HEK293 (cell line): ENCODE measurements around the gene LMTK2.

Source experiments
- CTCF ChIA-PET: fragments of 350-600 bp; formaldehyde crosslinking; extraction: SDS; loops from one replicate; lab custom pipeline; 2021; ENCODE audit warnings: antibody characterized with exemption; lab: Yijun Ruan, JAX
- POLR2A ChIA-PET: fragments of 300-600 bp; formaldehyde crosslinking; extraction: SDS; loops from one replicate; lab custom pipeline; 2020; ENCODE audit warnings: antibody characterized with exemption, inconsistent platforms; lab: Yijun Ruan, JAX
- H3K27ac ChIP-seq: fragments of 200-500 bp; sonication (Bioruptor generic); 2 replicates; pipeline ENCODE4 v1.5.1; 2014; ENCODE audit warnings: low read depth, low read length, control low read depth, inconsistent platforms; ENCODE audit errors: extremely low read depth
- H3K36me3 ChIP-seq, 2 experiments: fragments of 200-500 bp in 1 of 2; sonication (Bioruptor generic) in 1 of 2; 1 replicate in 1 of 2; 2 replicates in 1 of 2; pipeline ENCODE4 v1.5.1; 2014 to 2017; ENCODE audit warnings: inconsistent platforms in 2 of 2, low read length in 2 of 2; ENCODE audit not compliant: control insufficient read depth in 2 of 2, insufficient read depth in 1 of 2
- H3K4me1 ChIP-seq: fragments of 200-500 bp; sonication (Bioruptor generic); 2 replicates; pipeline ENCODE4 v1.5.1; 2014; ENCODE audit warnings: mild to moderate bottlenecking, low read length, inconsistent platforms; ENCODE audit not compliant: control insufficient read depth, insufficient read depth
- H3K4me3 ChIP-seq: 2 replicates; pipeline ENCODE4 v1.5.1; 2011; ENCODE audit warnings: low read depth, mild to moderate bottlenecking, control low read depth, low read length, moderate library complexity
- H3K9me3 ChIP-seq: fragments of 200-500 bp; sonication (Bioruptor generic); 2 replicates; pipeline ENCODE4 v1.5.1; 2014; ENCODE audit warnings: low read depth, low read length, inconsistent platforms; ENCODE audit not compliant: control insufficient read depth, insufficient read depth
- KLF1 ChIP-seq: fragments of 450-650 bp; formaldehyde crosslinking; IDR thresholded peaks from 2 replicates; pipeline ENCODE4 v1.5.1; 2016; ENCODE audit warnings: missing biosample characterization, missing genetic modification characterization
- SCRT2 ChIP-seq: fragments of 450-650 bp; formaldehyde crosslinking; IDR thresholded peaks from 2 replicates; pipeline ENCODE4 v1.5.1; 2016; ENCODE audit warnings: missing biosample characterization, missing genetic modification characterization
- ZBTB1 ChIP-seq: fragments of 450-650 bp; formaldehyde crosslinking; IDR thresholded peaks from 2 replicates; pipeline ENCODE4 v1.5.1; 2016; ENCODE audit warnings: missing biosample characterization, missing genetic modification characterization
- ZBTB17 ChIP-seq: fragments of 450-650 bp; formaldehyde crosslinking; IDR thresholded peaks from 2 replicates; pipeline ENCODE4 v1.5.1; 2016; ENCODE audit warnings: missing biosample characterization, missing genetic modification characterization
- ZBTB8A ChIP-seq: fragments of 450-650 bp; formaldehyde crosslinking; IDR thresholded peaks from 2 replicates; pipeline ENCODE4 v1.5.1; 2016; ENCODE audit warnings: missing biosample characterization, missing genetic modification characterization
- ZEB2 ChIP-seq: fragments of 450-650 bp; formaldehyde crosslinking; IDR thresholded peaks from 2 replicates; pipeline ENCODE4 v1.5.1; 2016; ENCODE audit warnings: missing biosample characterization, missing genetic modification characterization
- ZFHX2 ChIP-seq: fragments of 450-650 bp; formaldehyde crosslinking; conservative IDR thresholded peaks from 2 replicates; pipeline ENCODE4 v1.5.1; 2016; ENCODE audit warnings: missing biosample characterization, missing genetic modification characterization
- ZNF221 ChIP-seq: fragments of 450-650 bp; formaldehyde crosslinking; IDR thresholded peaks from 2 replicates; pipeline ENCODE4 v1.5.1; 2017; ENCODE audit warnings: missing biosample characterization, missing genetic modification characterization, borderline replicate concordance
- ZNF292 ChIP-seq: fragments of 450-650 bp; formaldehyde crosslinking; IDR thresholded peaks from 2 replicates; pipeline ENCODE4 v1.5.1; 2016; ENCODE audit warnings: low read depth, missing biosample characterization, missing genetic modification characterization, borderline replicate concordance
- ZNF324 ChIP-seq: fragments of 450-650 bp; formaldehyde crosslinking; IDR thresholded peaks from 2 replicates; pipeline ENCODE4 v1.5.1; 2016; ENCODE audit warnings: missing biosample characterization, missing genetic modification characterization
- ZNF335 ChIP-seq: fragments of 450-650 bp; formaldehyde crosslinking; conservative IDR thresholded peaks from 2 replicates; pipeline ENCODE4 v1.5.1; 2016; ENCODE audit warnings: missing biosample characterization, missing genetic modification characterization
- ZNF366 ChIP-seq: fragments of 450-650 bp; formaldehyde crosslinking; conservative IDR thresholded peaks from 2 replicates; pipeline ENCODE4 v1.5.1; 2016; ENCODE audit warnings: missing biosample characterization, missing genetic modification characterization
- ZNF37A ChIP-seq: fragments of 450-650 bp; IDR thresholded peaks from 2 replicates; pipeline ENCODE4 v1.5.1; 2018; ENCODE audit warnings: missing biosample characterization, missing genetic modification characterization
- ZNF394 ChIP-seq: fragments of 450-650 bp; formaldehyde crosslinking; IDR thresholded peaks from 2 replicates; pipeline ENCODE4 v1.5.1; 2016; ENCODE audit warnings: missing biosample characterization, missing genetic modification characterization, mild to moderate bottlenecking, moderate library complexity, borderline replicate concordance
- ZNF510 ChIP-seq: fragments of 450-650 bp; formaldehyde crosslinking; IDR thresholded peaks from 2 replicates; pipeline ENCODE4 v1.5.1; 2018; ENCODE audit warnings: mild to moderate bottlenecking, missing genetic modification characterization, missing biosample characterization; ENCODE audit not compliant: insufficient replicate concordance
- ZNF544 ChIP-seq: fragments of 450-650 bp; formaldehyde crosslinking; IDR thresholded peaks from 2 replicates; pipeline ENCODE4 v1.5.0; 2017; ENCODE audit warnings: missing biosample characterization, missing genetic modification characterization
- ZNF549 ChIP-seq: fragments of 450-650 bp; IDR thresholded peaks from 2 replicates; pipeline ENCODE4 v1.5.1; 2018; ENCODE audit warnings: missing biosample characterization, missing genetic modification characterization, mild to moderate bottlenecking, inconsistent platforms, moderate library complexity
- ZNF561 ChIP-seq: fragments of 450-650 bp; IDR thresholded peaks from 2 replicates; pipeline ENCODE4 v1.5.1; 2018; ENCODE audit warnings: missing biosample characterization, missing genetic modification characterization, borderline replicate concordance
- ZNF585B ChIP-seq: fragments of 450-650 bp; formaldehyde crosslinking; IDR thresholded peaks from 2 replicates; pipeline ENCODE4 v1.5.1; 2016; ENCODE audit warnings: missing biosample characterization, missing genetic modification characterization
- ZNF76 ChIP-seq: fragments of 450-650 bp; formaldehyde crosslinking; IDR thresholded peaks from 2 replicates; pipeline ENCODE4; 2016; ENCODE audit warnings: low read depth, missing biosample characterization, missing genetic modification characterization, borderline replicate concordance
- ZNF768 ChIP-seq: fragments of 450-650 bp; formaldehyde crosslinking; IDR thresholded peaks from 2 replicates; pipeline ENCODE4 v1.5.1; 2018; ENCODE audit warnings: missing biosample characterization, mild to moderate bottlenecking, missing genetic modification characterization
- ZSCAN23 ChIP-seq: fragments of 450-650 bp; formaldehyde crosslinking; IDR thresholded peaks from 2 replicates; pipeline ENCODE4 v1.5.1; 2016; ENCODE audit warnings: missing biosample characterization, missing genetic modification characterization
- ZXDB ChIP-seq: fragments of 450-650 bp; formaldehyde crosslinking; IDR thresholded peaks from 2 replicates; pipeline ENCODE4 v1.5.1; 2016; ENCODE audit warnings: missing biosample characterization, missing genetic modification characterization
- TF ChIP-seq, protein P1 (sequence below): fragments of 450-650 bp; formaldehyde crosslinking; IDR thresholded peaks from 2 replicates; pipeline ENCODE4 v1.5.1; 2016; ENCODE audit warnings: missing biosample characterization, missing genetic modification characterization
- TF ChIP-seq, protein P2 (sequence below): fragments of 450-650 bp; formaldehyde crosslinking; IDR thresholded peaks from 2 replicates; pipeline ENCODE4 v1.5.1; 2016; ENCODE audit warnings: missing biosample characterization, missing genetic modification characterization, low read depth
- TF ChIP-seq, protein P3 (sequence below): fragments of 450-650 bp; formaldehyde crosslinking; IDR thresholded peaks from 2 replicates; pipeline ENCODE4 v1.5.1; 2016; ENCODE audit warnings: missing biosample characterization, missing genetic modification characterization
- TF ChIP-seq, protein P4 (sequence below): fragments of 450-650 bp; formaldehyde crosslinking; conservative IDR thresholded peaks from 2 replicates; pipeline ENCODE4 v1.5.1; 2016; ENCODE audit warnings: low read depth, missing biosample characterization, missing genetic modification characterization
- TF ChIP-seq, protein P5 (sequence below): fragments of 450-650 bp; formaldehyde crosslinking; IDR thresholded peaks from 2 replicates; pipeline ENCODE4 v1.5.1; 2016; ENCODE audit warnings: missing biosample characterization, missing genetic modification characterization

LMTK2 gene

DNA sequence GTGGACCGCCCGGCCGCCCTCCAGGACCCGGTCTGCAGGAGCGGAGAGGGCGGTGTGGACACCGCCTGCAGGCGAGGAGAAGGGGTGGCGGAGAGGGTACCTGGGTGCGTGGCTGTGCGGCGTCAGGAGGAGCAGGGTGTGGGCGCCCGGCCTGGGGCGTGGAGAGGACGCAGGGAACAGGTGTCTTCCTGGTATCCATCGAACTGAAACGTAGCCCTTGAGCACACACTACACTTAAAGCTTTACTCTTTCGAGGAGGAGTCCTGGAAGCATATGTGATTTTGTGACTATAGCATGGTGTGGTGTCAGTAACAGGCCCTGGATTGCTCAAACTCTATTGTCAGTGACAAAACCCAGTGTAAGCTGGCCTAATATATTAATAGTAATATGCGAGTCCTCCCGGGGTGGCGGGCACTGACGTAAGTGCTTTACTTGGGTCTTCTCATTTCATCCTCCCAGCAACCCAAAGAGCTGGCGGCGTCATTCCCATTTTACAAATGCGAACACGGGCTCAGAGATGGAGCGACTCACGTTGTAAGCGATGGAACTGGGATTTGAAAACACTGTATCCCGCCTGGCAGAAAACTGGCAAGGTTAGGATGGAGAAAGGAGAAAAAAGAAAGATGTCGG, 145.9 kb downstream of the LMTK2 start:
- POLR2A ChIA-PET = interaction anchor here (1.3 kb wide), 1 partner anchor 13 kb away, joined by 4 read pairs; no protein-coding TSS in a partner anchor
- peak overlapping the region; percentile 92 for H3K4me3 ChIP-seq
- H3K36me3 ChIP-seq = peaks cover 4 to 11% of the 10 kb centered on the region in 2 experiments
- no peaks in the 10 kb centered on the region for H3K9me3 ChIP-seq
- H3K4me1 ChIP-seq = peaks cover 2% of the 10 kb centered on the region; the same call in 1 of the 2 replicates
- peak overlapping the region; percentile 67; the same call in 1 of the 2 replicates for H3K27ac ChIP-seq
- CTCF ChIA-PET = interaction anchor here (0.6 to 1.0 kb wide), 2 partner anchors 11 to 169 kb away, joined by 3 read pairs; no protein-coding TSS in a partner anchor
- TF ChIP-seq ZBTB8A (peak; percentile 6; the same call in 1 of the 2 replicates), ZNF549 (tag by site-specific recombination) (no peak), ZSCAN23 (tag by site-specific recombination) (no peak), ZBTB17 (tag by site-specific recombination) (peak; percentile 19; the same call in 1 of the 2 replicates), ZNF292 (tag by site-specific recombination) (no peak), ZFHX2 (tag by site-specific recombination) (peak; percentile 5; the same call in 1 of the 2 replicates), ZNF324 (tag by site-specific recombination) (no peak), ZEB2 (tag by site-specific recombination) (no peak), ZNF585B (tag by site-specific recombination) (no peak), ZNF561 (tag by site-specific recombination) (no peak), ZNF394 (tag by site-specific recombination) (no peak), ZBTB1 (tag by site-specific recombination) (0 out of 2 replicates have a peak, but pooled peaks have one; percentile 55), ZNF768 (tag by site-specific recombination) (no peak), ZXDB (tag by site-specific recombination) (no peak), ZNF335 (tag by site-specific recombination) (peak; percentile 80), SCRT2 (peak; percentile 87), ZNF366 (tag by site-specific recombination) (no peak), ZNF37A (tag by site-specific recombination) (no peak), ZNF76 (peak; percentile 13; the same call in 1 of the 2 replicates), ZNF544 (no peak), ZNF221 (no peak), ZNF510 (tag by site-specific recombination) (no peak), KLF1 (tag by site-specific recombination) (no peak)
- TF ChIP-seq, protein P1, sequence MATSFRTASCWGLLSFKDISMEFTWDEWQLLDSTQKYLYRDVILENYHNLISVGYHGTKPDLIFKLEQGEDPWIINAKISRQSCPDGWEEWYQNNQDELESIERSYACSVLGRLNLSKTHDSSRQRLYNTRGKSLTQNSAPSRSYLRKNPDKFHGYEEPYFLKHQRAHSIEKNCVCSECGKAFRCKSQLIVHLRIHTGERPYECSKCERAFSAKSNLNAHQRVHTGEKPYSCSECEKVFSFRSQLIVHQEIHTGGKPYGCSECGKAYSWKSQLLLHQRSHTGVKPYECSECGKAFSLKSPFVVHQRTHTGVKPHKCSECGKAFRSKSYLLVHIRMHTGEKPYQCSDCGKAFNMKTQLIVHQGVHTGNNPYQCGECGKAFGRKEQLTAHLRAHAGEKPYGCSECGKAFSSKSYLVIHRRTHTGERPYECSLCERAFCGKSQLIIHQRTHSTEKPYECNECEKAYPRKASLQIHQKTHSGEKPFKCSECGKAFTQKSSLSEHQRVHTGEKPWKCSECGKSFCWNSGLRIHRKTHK = no peak
- TF ChIP-seq, protein P2, sequence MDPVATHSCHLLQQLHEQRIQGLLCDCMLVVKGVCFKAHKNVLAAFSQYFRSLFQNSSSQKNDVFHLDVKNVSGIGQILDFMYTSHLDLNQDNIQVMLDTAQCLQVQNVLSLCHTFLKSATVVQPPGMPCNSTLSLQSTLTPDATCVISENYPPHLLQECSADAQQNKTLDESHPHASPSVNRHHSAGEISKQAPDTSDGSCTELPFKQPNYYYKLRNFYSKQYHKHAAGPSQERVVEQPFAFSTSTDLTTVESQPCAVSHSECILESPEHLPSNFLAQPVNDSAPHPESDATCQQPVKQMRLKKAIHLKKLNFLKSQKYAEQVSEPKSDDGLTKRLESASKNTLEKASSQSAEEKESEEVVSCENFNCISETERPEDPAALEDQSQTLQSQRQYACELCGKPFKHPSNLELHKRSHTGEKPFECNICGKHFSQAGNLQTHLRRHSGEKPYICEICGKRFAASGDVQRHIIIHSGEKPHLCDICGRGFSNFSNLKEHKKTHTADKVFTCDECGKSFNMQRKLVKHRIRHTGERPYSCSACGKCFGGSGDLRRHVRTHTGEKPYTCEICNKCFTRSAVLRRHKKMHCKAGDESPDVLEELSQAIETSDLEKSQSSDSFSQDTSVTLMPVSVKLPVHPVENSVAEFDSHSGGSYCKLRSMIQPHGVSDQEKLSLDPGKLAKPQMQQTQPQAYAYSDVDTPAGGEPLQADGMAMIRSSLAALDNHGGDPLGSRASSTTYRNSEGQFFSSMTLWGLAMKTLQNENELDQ (tag by site-specific recombination) = no peak
- TF ChIP-seq, protein P3, sequence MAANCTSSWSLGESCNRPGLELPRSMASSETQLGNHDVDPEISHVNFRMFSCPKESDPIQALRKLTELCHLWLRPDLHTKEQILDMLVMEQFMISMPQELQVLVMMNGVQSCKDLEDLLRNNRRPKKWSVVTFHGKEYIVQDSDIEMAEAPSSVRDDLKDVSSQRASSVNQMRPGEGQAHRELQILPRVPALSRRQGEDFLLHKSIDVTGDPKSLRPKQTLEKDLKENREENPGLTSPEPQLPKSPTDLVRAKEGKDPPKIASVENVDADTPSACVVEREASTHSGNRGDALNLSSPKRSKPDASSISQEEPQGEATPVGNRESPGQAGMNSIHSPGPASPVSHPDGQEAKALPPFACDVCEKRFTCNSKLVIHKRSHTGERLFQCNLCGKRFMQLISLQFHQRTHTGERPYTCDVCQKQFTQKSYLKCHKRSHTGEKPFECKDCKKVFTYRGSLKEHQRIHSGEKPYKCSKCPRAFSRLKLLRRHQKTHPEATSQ (tag by site-specific recombination) = 0 out of 2 replicates have a peak, but pooled peaks have one; percentile 7
- TF ChIP-seq, protein P4, sequence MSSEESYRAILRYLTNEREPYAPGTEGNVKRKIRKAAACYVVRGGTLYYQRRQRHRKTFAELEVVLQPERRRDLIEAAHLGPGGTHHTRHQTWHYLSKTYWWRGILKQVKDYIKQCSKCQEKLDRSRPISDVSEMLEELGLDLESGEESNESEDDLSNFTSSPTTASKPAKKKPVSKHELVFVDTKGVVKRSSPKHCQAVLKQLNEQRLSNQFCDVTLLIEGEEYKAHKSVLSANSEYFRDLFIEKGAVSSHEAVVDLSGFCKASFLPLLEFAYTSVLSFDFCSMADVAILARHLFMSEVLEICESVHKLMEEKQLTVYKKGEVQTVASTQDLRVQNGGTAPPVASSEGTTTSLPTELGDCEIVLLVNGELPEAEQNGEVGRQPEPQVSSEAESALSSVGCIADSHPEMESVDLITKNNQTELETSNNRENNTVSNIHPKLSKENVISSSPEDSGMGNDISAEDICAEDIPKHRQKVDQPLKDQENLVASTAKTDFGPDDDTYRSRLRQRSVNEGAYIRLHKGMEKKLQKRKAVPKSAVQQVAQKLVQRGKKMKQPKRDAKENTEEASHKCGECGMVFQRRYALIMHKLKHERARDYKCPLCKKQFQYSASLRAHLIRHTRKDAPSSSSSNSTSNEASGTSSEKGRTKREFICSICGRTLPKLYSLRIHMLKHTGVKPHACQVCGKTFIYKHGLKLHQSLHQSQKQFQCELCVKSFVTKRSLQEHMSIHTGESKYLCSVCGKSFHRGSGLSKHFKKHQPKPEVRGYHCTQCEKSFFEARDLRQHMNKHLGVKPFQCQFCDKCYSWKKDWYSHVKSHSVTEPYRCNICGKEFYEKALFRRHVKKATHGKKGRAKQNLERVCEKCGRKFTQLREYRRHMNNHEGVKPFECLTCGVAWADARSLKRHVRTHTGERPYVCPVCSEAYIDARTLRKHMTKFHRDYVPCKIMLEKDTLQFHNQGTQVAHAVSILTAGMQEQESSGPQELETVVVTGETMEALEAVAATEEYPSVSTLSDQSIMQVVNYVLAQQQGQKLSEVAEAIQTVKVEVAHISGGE (tag by site-specific recombination) = no peak
- TF ChIP-seq, protein P5, sequence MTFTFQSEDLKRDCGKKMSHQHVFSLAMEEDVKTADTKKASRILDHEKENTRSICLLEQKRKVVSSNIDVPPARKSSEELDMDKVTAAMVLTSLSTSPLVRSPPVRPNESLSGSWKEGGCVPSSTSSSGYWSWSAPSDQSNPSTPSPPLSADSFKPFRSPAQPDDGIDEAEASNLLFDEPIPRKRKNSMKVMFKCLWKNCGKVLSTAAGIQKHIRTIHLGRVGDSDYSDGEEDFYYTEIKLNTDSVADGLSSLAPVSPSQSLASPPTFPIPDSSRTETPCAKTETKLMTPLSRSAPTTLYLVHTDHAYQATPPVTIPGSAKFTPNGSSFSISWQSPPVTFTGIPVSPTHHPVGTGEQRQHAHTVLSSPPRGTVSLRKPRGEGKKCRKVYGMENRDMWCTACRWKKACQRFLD (tag by site-specific recombination) = no peak
